ENCODE measurements around the gene TMCC2.

TMCC2 gene

GRCh38 chr1:205315008-205315618 lies 87.4 kb downstream of the TMCC2 start:
- CTCF ChIA-PET, result interaction anchor here (1.0 to 41.3 kb wide), 4 partner anchors 10 to 170 kb away, joined by 3 to 1591 read pairs (median 53); no protein-coding TSS in a partner anchor
- no peak for DNase-seq (ENCODE audit: extremely low spot score)
- POLR2A ChIA-PET, result no interaction called here
- TF ChIP-seq, protein P1, sequence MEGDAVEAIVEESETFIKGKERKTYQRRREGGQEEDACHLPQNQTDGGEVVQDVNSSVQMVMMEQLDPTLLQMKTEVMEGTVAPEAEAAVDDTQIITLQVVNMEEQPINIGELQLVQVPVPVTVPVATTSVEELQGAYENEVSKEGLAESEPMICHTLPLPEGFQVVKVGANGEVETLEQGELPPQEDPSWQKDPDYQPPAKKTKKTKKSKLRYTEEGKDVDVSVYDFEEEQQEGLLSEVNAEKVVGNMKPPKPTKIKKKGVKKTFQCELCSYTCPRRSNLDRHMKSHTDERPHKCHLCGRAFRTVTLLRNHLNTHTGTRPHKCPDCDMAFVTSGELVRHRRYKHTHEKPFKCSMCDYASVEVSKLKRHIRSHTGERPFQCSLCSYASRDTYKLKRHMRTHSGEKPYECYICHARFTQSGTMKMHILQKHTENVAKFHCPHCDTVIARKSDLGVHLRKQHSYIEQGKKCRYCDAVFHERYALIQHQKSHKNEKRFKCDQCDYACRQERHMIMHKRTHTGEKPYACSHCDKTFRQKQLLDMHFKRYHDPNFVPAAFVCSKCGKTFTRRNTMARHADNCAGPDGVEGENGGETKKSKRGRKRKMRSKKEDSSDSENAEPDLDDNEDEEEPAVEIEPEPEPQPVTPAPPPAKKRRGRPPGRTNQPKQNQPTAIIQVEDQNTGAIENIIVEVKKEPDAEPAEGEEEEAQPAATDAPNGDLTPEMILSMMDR (IDR thresholded peaks at IDR 0.05; ENCODE audit: control extremely low read depth, extremely low read depth, low read depth, missing control alignments), result no peak

DNA sequence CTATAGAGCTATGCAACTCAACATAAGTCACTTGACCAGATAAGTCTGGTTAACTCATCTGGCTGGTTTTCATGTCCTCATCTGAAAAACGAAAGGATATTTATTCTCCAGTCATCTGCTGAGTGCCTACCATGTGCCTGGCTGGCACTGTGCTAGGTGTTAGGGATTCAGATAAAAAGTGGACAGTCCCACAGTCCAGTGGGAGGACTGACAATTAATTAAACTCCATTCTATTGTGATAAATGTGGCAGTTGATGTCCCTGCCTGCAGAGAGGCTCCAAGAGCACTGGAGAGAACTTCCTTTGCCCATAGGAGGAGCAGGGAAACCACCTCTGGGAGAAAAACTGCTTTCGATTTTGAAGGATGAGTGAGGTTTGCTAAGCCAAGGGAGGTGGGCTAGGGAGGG lies 88.4 kb downstream of the TMCC2 start:
- POLR2A ChIA-PET, result no interaction called here
- no peak for DNase-seq (ENCODE audit: extremely low spot score)
- CTCF ChIA-PET, result interaction anchor here (0.9 to 41.3 kb wide), 4 partner anchors 9 to 46 kb away, joined by 3 to 1591 read pairs (median 52); no protein-coding TSS in a partner anchor
- TF ChIP-seq, protein P1 (IDR thresholded peaks at IDR 0.05; ENCODE audit: control extremely low read depth, extremely low read depth, low read depth, missing control alignments), result no peak

GRCh38 chr1:205317311-205317917 lies 89.7 kb downstream of the TMCC2 start:
- POLR2A ChIA-PET, result no interaction called here
- CTCF ChIA-PET, result interaction anchor here (0.8 to 41.3 kb wide), 8 partner anchors 8 to 415 kb away, joined by 3 to 1591 read pairs (median 6); no protein-coding TSS in a partner anchor
- TF ChIP-seq, protein P1 (IDR thresholded peaks at IDR 0.05; ENCODE audit: control extremely low read depth, extremely low read depth, low read depth, missing control alignments), result no peak
- DNase-seq (ENCODE audit: extremely low spot score), result no peak

DNA sequence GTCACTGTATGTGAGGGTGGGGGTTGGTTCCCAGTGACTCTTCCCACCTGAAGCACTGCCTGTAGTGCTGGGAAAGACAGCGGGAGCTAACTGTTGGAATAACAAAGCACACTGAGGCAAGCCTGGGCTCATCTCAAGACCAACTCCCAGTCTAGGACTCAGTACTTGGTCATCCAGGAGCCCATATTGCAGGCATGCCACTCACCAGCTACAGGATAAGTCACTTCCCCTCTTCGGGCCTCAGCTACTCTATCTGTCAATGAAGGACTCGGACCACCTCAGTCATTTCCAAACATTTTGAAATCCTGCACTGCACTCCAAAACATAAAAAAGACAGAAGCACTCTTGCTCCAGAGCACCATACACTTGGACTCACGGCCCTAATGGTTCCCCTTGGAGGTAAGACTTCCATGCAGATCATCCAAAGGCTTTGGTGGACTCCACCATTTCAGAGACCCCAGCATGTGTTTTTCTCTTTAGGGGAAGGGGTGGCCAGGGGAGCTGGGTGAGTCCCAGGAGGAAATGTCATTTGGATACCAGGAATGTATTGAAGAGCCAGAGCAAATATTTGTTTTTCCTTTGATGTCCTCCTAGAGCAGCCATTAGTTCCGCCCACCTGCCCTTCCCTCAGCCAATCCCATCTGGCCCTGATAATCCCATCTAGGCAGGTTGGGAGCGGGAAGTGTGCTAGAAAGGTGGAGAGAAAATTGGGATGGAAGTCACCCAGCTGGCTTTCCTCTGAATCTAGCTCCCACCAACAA lies 90.7 kb downstream of the TMCC2 start:
- POLR2A ChIA-PET, result interaction anchor here (0.5 kb wide), 1 partner anchor 33 kb away, joined by 9 read pairs; no protein-coding TSS in a partner anchor
- DNase-seq (ENCODE audit: extremely low spot score), result no peak
- TF ChIP-seq, protein P1 (IDR thresholded peaks at IDR 0.05; ENCODE audit: control extremely low read depth, extremely low read depth, low read depth, missing control alignments), result no peak
- CTCF ChIA-PET, result interaction anchor here (1.0 to 41.3 kb wide), 8 partner anchors 7 to 414 kb away, joined by 3 to 1591 read pairs (median 8); no protein-coding TSS in a partner anchor

DNA sequence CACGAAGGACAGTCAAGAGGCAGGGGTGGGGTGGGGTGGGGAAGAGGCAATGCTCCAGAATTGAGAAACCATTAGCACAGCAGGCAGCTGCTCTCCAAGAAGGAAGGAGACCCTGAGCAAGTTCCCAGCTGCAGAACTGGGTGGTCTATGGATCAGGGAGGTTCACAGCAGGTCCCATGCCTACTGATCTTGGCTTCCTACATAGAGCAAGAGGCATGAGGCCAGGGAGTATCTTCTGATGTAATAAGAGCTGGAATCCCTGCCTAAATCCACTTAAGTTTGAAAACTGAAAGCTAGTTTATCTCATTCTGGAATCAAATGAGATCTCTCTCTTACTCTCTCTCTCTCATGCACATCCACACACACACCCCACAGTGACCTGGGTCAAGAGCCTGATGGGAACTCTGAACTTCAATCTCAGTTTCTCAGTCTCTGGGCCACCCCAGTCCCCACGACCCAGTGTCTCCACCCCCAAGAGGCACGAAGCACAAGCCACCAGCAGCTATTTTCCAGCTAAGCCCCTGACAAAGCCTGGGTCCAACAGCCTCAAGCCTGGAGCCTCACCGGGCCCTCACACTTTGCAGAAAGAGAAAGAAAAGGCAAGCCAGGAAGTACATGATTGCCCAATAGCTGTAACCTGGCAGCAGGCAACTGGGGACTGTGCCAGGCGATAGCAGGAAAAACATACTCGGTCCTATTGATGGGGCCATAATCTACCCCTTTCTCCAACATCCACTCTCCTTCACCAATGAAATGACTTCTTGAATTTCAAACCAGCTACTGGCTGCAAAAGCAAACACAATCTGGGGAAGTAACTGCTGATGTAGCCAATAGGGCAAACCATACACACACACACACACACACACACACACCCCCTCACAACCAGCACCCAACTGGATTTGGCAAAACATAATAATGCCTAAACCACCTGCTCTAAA lies 91.6 kb downstream of the TMCC2 start:
- DNase-seq (ENCODE audit: extremely low spot score), result no peak
- CTCF ChIA-PET, result interaction anchor here (1.2 to 41.3 kb wide), 9 partner anchors 6 to 90 kb away, joined by 4 to 1591 read pairs (median 10); no protein-coding TSS in a partner anchor
- TF ChIP-seq, protein P1 (IDR thresholded peaks at IDR 0.05; ENCODE audit: control extremely low read depth, extremely low read depth, low read depth, missing control alignments), result no peak

More for the DNA sequence above, 91.6 kb downstream of the TMCC2 start:
- POLR2A ChIA-PET, result interaction anchor here (0.5 to 0.7 kb wide), 2 partner anchors 34 to 210 kb away, joined by 3 to 9 read pairs; no protein-coding TSS in a partner anchor

Measured in GM10248 (cell line).